Testis (tissue), 3 donors: ENCODE data around the gene ADAMTS8. TPM values are rescaled to one million over a fixed set of nuclear protein-coding genes. Genes with fewer than 3 reads are reported as not detected.

Source experiments
- DNase-seq: peaks from one replicate; pipeline ENCODE4 v3.0.0-alpha.2; 2019
- H3K27ac ChIP-seq, 2 donors: fragments of 200-600 bp; sonication (generic); one replicate each; pipeline ENCODE4 v1.5.1; 2019
- H3K27me3 ChIP-seq: fragments of 200-600 bp; sonication (generic); one replicate; pipeline ENCODE4 v1.5.1; 2019
- H3K36me3 ChIP-seq: fragments of 200-600 bp; sonication (generic); one replicate; pipeline ENCODE4 v1.5.1; 2017; ENCODE audit warnings: low read depth; ENCODE audit errors: missing control alignments
- H3K4me1 ChIP-seq: fragments of 200-600 bp; sonication (generic); one replicate; pipeline ENCODE4 v1.5.1; 2019
- H3K4me3 ChIP-seq, 2 donors: fragments of 200-600 bp; sonication (generic); one replicate each; pipeline ENCODE4 v1.5.1; 2017 to 2019
- H3K9me3 ChIP-seq: fragments of 200-600 bp; sonication (generic); one replicate; pipeline ENCODE4 v1.5.1; 2017
- CTCF ChIP-seq, 3 experiments: fragments of 450-650 bp in 2 of 3; fragments of 200-600 bp in 1 of 3; sonication (generic) in 1 of 3; IDR thresholded peaks; one replicate each; pipeline ENCODE4 v1.5.1; 2016 to 2019; ENCODE audit warnings: antibody characterized with exemption in 3 of 3, mild to moderate bottlenecking in 2 of 3, moderate library complexity in 1 of 3
- POLR2A ChIP-seq: fragments of 450-650 bp; IDR thresholded peaks from one replicate; pipeline ENCODE4 v1.6.1; 2017; ENCODE audit warnings: antibody characterized with exemption, mild to moderate bottlenecking, moderate library complexity
- WGBS, 2 donors: methylation state at CpG; one replicate each; pipeline ENCODE4 v1.1.5; 2018; 5-methylcytosine and 5-hydroxymethylcytosine counted together
- intact Hi-C: fragments of 100-400 bp; cut with DNase I; formaldehyde crosslinking; loops from one replicate; pipeline ENCODE4 v1.15.1; 2023; ENCODE audit warnings: low total_unique reads
- polyA plus RNA-seq: library from polyadenylated mRNA; stranded (reverse); fragments of 350-450 nt; fragmentation: Illumina TruSeq; extraction: RNeasy Lipid Tissue Mini Kit (QIAGEN cat#74804); gene quantifications from one replicate; pipeline ENCODE4 v1.2.3, GENCODE V29; 2014; ENCODE audit warnings: low read depth, low replicate concordance; ENCODE audit not compliant: insufficient read depth
- total RNA-seq, 2 donors: library from RNA; depleted of rRNA; stranded (reverse); fragments of >200 nt; gene quantifications; one replicate each; pipeline ENCODE4 v1.2.3, GENCODE V29; 2016

ADAMTS8 gene
- total and polyA plus RNA-seq, 3 donors from 2014 or later: 0.39 to 1.2 (median 0.56) TPM

- no peak overlapping the region for H3K27ac ChIP-seq
- H3K9me3 ChIP-seq: no peaks in the 10 kb centered on the region
- no peak for TF ChIP-seq CTCF (IDR thresholded peaks at IDR 0.05)
- no peak for TF ChIP-seq POLR2A
- DNase-seq: no peak
- peaks cover 9% of the 10 kb centered on the region for H3K4me1 ChIP-seq
- H3K4me3 ChIP-seq: no peak overlapping the region
- intact Hi-C loops: loop anchor here (10.0 kb wide), 1 partner anchor 214 kb away; no protein-coding TSS in a partner anchor
- WGBS, 2 donors: 62 to 75% methylated on average over 2 of the region's 2 CpGs
- H3K36me3 ChIP-seq: no peaks in the 10 kb centered on the region
- no peaks in the 10 kb centered on the region for H3K27me3 ChIP-seq
Observed at GRCh38 chr11:130429120-130429681, 792 bp upstream of the ADAMTS8 start.

- TF ChIP-seq POLR2A (no peak), CTCF (IDR thresholded peaks at IDR 0.05) (no peak)
- no peaks in the 10 kb centered on the region for H3K9me3 ChIP-seq
- H3K27me3 ChIP-seq: no peaks in the 10 kb centered on the region
- peak overlapping the region; percentile 26 to 49 for H3K4me3 ChIP-seq
- DNase-seq: no peak
- no peak overlapping the region for H3K27ac ChIP-seq
- intact Hi-C loops: loop anchor here (10.0 kb wide), 1 partner anchor 213 kb away; no protein-coding TSS in a partner anchor
- H3K4me1 ChIP-seq: peaks cover 9% of the 10 kb centered on the region
- WGBS, 2 donors: 0 to 1% methylated on average over 17 to 43 of the region's 84 CpGs
- no peaks in the 10 kb centered on the region for H3K36me3 ChIP-seq
Observed at GRCh38 chr11:130427581-130428315, 661 bp downstream of the ADAMTS8 start.

GRCh38 chr11:130426837-130427341 is 1.5 kb downstream of the ADAMTS8 start:
- TF ChIP-seq CTCF (IDR thresholded peaks at IDR 0.05): no peak
- no peak for TF ChIP-seq POLR2A
- intact Hi-C loops: loop anchor here (10.0 kb wide), 1 partner anchor 212 kb away; no protein-coding TSS in a partner anchor
- Histone ChIP-seq H3K4me1 (peaks cover 9% of the 10 kb centered on the region), H3K9me3 (no peaks in the 10 kb centered on the region), H3K27me3 (no peaks in the 10 kb centered on the region), H3K4me3 (no peak overlapping the region), H3K27ac (no peak overlapping the region), H3K36me3 (no peaks in the 10 kb centered on the region)
- 23 to 34% methylated on average over 14 to 18 of the region's 18 CpGs for WGBS, 2 donors
- DNase-seq: no peak

GRCh38 chr11:130426223-130426836 is 2.1 kb downstream of the ADAMTS8 start:
- Histone ChIP-seq H3K4me1 (peaks cover 9% of the 10 kb centered on the region), H3K4me3 (no peak overlapping the region), H3K9me3 (no peaks in the 10 kb centered on the region), H3K27me3 (no peaks in the 10 kb centered on the region), H3K27ac (no peak overlapping the region), H3K36me3 (no peaks in the 10 kb centered on the region)
- no peak for DNase-seq
- intact Hi-C loops: loop anchor here (10.0 kb wide), 1 partner anchor 212 kb away; no protein-coding TSS in a partner anchor
- WGBS, 2 donors: 50 to 64% methylated on average over 4 to 5 of the region's 5 CpGs
- TF ChIP-seq CTCF (IDR thresholded peaks at IDR 0.05) (no peak), POLR2A (no peak)
